Chondrocyte (in vitro differentiated cells): ENCODE results near the gene ALK. TPM values are rescaled to one million over a fixed set of nuclear protein-coding genes. Genes with fewer than 3 reads are reported as not detected.

Source experiments
- DNase-seq: peaks from one replicate; pipeline ENCODE4 v3.0.0; 2021; ENCODE audit warnings: mixed read lengths, low spot score
- H3K27ac Mint-ChIP-seq: one replicate; pipeline ENCODE4 v1.8.0; 2021; ENCODE audit warnings: mild to moderate bottlenecking, moderate library complexity, mixed read lengths; ENCODE audit not compliant: unreplicated experiment
- H3K27me3 Mint-ChIP-seq: 2 replicates; pipeline ENCODE4 v1.8.0; 2021; ENCODE audit warnings: low read depth, mixed read lengths
- H3K36me3 Mint-ChIP-seq: 2 replicates; pipeline ENCODE4 v1.8.0; 2021; ENCODE audit warnings: low read depth, mixed read lengths
- H3K4me1 Mint-ChIP-seq: 2 replicates; pipeline ENCODE4 v1.8.0; 2021; ENCODE audit warnings: low read depth, mild to moderate bottlenecking, mixed read lengths
- H3K4me3 Mint-ChIP-seq: one replicate; pipeline ENCODE4 v1.8.0; 2021; ENCODE audit warnings: mild to moderate bottlenecking, moderate library complexity, mixed read lengths; ENCODE audit not compliant: unreplicated experiment
- H3K9me3 Mint-ChIP-seq: 2 replicates; pipeline ENCODE4 v1.8.0; 2021; ENCODE audit warnings: low read depth, mixed read lengths
- total RNA-seq: library from RNA; stranded (reverse); gene quantifications from 3 replicates; pipeline ENCODE4 v1.2.1, GENCODE V29; 2021
- TF ChIP-seq, protein P1 (sequence below): fragments of 200-600 bp; sonication (generic); IDR thresholded peaks from 2 replicates; pipeline ENCODE4 v1.5.0; 2021; ENCODE audit warnings: antibody characterized with exemption, mild to moderate bottlenecking, moderate library complexity

ALK gene
- total RNA-seq, 1 donor from 2014 or later = 0.07 TPM

DNA sequence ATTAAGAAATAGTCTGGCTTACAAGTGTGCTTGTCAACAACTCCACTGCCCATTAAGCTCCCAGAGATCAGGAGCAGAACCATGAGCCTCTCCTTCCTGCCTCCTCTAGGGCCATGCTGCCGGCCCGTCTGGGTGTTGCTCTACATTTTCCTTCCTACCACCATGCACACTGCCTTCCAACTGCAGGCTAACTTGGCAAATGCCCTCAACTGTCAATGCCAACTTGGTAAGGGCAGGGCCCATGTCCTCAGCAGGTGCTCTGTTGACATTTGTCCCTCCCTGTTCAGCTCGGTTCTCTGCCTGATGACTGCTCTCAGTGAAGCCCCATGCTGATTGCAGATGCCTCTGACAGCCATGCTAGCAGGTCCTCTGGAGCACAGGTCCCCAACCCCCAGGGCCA, 345.2 kb downstream of the ALK start:
- H3K4me1 Mint-ChIP-seq = no peaks in the 10 kb centered on the region
- TF ChIP-seq, protein P1, sequence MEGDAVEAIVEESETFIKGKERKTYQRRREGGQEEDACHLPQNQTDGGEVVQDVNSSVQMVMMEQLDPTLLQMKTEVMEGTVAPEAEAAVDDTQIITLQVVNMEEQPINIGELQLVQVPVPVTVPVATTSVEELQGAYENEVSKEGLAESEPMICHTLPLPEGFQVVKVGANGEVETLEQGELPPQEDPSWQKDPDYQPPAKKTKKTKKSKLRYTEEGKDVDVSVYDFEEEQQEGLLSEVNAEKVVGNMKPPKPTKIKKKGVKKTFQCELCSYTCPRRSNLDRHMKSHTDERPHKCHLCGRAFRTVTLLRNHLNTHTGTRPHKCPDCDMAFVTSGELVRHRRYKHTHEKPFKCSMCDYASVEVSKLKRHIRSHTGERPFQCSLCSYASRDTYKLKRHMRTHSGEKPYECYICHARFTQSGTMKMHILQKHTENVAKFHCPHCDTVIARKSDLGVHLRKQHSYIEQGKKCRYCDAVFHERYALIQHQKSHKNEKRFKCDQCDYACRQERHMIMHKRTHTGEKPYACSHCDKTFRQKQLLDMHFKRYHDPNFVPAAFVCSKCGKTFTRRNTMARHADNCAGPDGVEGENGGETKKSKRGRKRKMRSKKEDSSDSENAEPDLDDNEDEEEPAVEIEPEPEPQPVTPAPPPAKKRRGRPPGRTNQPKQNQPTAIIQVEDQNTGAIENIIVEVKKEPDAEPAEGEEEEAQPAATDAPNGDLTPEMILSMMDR = no peak
- no peaks in the 10 kb centered on the region for H3K36me3 Mint-ChIP-seq
- no peak overlapping the region for H3K4me3 Mint-ChIP-seq
- peaks cover 17% of the 10 kb centered on the region for H3K27me3 Mint-ChIP-seq
- H3K9me3 Mint-ChIP-seq = no peaks in the 10 kb centered on the region
- H3K27ac Mint-ChIP-seq = no peak overlapping the region
- DNase-seq = no peak

DNA sequence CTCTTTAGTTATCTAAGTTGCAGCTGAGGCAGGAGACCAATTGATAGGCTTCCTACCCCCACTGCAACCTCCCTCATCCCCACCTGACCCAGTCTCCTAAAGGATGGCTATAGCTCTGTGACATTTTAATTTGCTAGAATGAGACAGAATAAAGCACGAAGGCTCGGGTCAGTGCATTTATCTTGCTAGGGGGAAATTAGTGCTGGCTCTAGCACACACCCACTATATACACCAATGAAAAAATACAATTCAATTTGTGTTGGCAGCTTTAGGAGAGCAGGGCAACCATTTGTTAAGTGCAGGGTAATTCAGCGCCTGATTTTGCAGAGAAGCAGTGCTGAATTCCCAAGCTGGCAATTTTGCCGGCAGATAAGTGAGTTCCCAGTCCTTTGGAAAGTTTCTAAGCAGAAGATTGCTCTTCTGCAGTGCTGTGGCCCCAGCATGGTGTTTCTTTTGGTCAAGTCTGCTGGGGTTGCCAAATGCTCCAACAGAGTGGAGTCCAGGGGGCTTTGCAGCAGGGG, 346.0 kb downstream of the ALK start:
- Mint-ChIP-seq H3K4me3 (no peak overlapping the region), H3K27ac (no peak overlapping the region), H3K9me3 (no peaks in the 10 kb centered on the region), H3K36me3 (no peaks in the 10 kb centered on the region), H3K4me1 (no peaks in the 10 kb centered on the region), H3K27me3 (peaks cover 17% of the 10 kb centered on the region)
- DNase-seq = no peak
- TF ChIP-seq, protein P1 = no peak

DNA sequence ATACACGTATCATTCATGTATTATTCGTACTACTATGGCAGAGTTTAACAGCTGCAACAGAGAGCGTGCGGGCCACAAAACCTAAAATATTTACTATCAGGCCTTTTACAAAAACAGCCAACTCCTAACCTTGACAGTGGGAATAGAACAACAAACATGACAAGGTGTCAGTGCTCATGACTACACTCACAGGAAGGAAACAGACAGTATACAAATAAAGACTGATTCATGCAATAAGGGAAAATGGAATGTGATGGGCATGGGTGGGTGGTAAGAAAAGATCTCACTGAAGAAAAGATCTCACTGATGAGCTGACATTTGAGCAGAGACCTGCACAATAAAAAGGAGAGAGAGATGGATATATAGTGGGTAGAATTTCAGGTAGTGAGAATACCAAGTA, 347.8 kb downstream of the ALK start:
- no peak overlapping the region for H3K4me3 Mint-ChIP-seq
- no peak overlapping the region for H3K27ac Mint-ChIP-seq
- peaks cover 28% of the 10 kb centered on the region for H3K27me3 Mint-ChIP-seq
- no peaks in the 10 kb centered on the region for H3K36me3 Mint-ChIP-seq
- DNase-seq = no peak
- TF ChIP-seq, protein P1 = no peak
- no peaks in the 10 kb centered on the region for H3K4me1 Mint-ChIP-seq
- no peaks in the 10 kb centered on the region for H3K9me3 Mint-ChIP-seq

DNA sequence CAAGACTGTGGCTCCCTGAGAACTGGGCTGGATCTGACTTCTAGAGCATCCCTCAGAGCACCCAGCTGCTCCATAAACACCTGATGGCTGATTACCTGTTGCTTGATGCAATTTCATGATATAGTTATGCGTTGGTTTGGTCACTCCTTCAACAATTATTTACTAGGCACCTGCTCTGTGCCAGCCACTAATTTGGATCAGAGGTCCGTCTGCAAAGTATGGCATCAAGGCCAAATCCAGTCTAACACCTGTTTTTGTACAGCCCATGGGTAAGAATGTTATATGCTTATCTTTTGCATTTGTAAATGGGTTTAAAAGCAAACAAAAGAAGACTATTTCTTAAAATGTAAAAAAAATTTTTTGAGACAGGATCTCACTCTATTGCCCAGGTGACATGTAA, 348.2 kb downstream of the ALK start:
- Mint-ChIP-seq H3K27me3 (peaks cover 30% of the 10 kb centered on the region), H3K4me1 (no peaks in the 10 kb centered on the region), H3K27ac (no peak overlapping the region), H3K36me3 (no peaks in the 10 kb centered on the region), H3K9me3 (no peaks in the 10 kb centered on the region), H3K4me3 (no peak overlapping the region)
- no peak for DNase-seq
- TF ChIP-seq, protein P1 = no peak

DNA sequence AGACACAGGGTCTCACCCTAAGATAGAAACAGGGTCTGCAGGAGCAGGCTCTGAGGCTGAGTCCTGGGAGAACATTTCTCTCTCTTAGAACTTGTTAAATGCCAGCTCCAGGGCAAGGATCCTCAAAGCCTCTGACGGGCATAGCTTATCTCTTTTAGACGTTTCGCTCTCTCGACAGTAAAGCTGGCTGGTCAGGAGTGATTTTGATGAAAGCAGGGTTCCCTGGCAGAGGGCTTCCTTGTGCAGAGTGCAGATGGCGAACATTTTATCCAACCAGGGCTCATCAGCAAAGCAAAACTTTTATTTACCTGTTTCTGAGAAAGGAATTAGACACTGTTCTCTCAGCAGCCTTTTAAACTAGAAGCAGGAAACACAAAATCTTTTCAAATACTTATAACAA, 350.8 kb downstream of the ALK start:
- TF ChIP-seq, protein P1 = no peak
- Mint-ChIP-seq H3K27me3 (peaks cover 23% of the 10 kb centered on the region), H3K4me3 (no peak overlapping the region), H3K36me3 (no peaks in the 10 kb centered on the region), H3K9me3 (no peaks in the 10 kb centered on the region), H3K4me1 (no peaks in the 10 kb centered on the region), H3K27ac (no peak overlapping the region)
- DNase-seq = no peak
